GM12878 (cell line): ENCODE measurements around the gene LPIN3. TPM values are rescaled to one million over a fixed set of nuclear protein-coding genes. Genes with fewer than 3 reads are reported as not detected.

Experiments used
- ATAC-seq: fragments of 200-7000 bp; cut with Tn5 transposase; 3 replicates; pipeline ENCODE4 v1.9.1; 2020; ENCODE audit warnings: mild to moderate bottlenecking, moderate library complexity
- BruUV-seq: library from RNA; stranded (reverse); fragments of 400-500 nt; replicated peaks from 2 replicates; lab custom pipeline; 2021; lab: Mats Ljungman, UMichigan
- CTCF ChIA-PET: fragments of 300-600 bp; sonication (Branson Sonifier 250); formaldehyde crosslinking; extraction: SDS; loops from one replicate; lab custom pipeline; 2021; ENCODE audit warnings: inconsistent platforms; lab: Yijun Ruan, JAX
- POLR2A ChIA-PET: fragments of 350-600 bp; formaldehyde crosslinking; extraction: SDS; loops from one replicate; lab custom pipeline; 2021; ENCODE audit warnings: inconsistent platforms; lab: Charles Lee
- RAD21 ChIA-PET: fragments of 300-600 bp; sonication (Branson Sonifier 250); formaldehyde crosslinking; loops from one replicate; lab custom pipeline; 2023; ENCODE audit warnings: antibody characterized with exemption; ENCODE audit not compliant: unreplicated experiment; lab: Charles Lee
- SMC1A ChIA-PET: fragments of 300-600 bp; sonication (Branson Sonifier 250); formaldehyde crosslinking; loops from one replicate; lab custom pipeline; 2023; ENCODE audit not compliant: unreplicated experiment, uncharacterized antibody; lab: Charles Lee
- DNase-seq: peaks from one replicate; pipeline ENCODE4 v3.0.0-alpha.2; 2011; ENCODE audit warnings: low read depth, low spot score
- FAIRE-seq: peaks from 3 replicates; lab custom pipeline; 2011; peaks lifted over from hg19 to GRCh38; lab: Jason Lieb, UNC
- H2AFZ ChIP-seq: 2 replicates; pipeline ENCODE4 v1.6.0; 2011; ENCODE audit warnings: low read depth, low read length, control low read depth; ENCODE audit not compliant: control insufficient read depth
- H3K27ac ChIP-seq: 2 replicates; pipeline ENCODE4 v1.5.1; 2011; ENCODE audit warnings: control low read depth; ENCODE audit not compliant: control insufficient read depth, insufficient read depth
- H3K27me3 ChIP-seq, 2 experiments: replicated peaks in 1 of 2; 2 replicates each; pipeline versions ENCODE4 v1.6.0 to v1.6.1; 2011; ENCODE audit warnings: low read length in 1 of 2; ENCODE audit not compliant: control insufficient read depth in 2 of 2, insufficient read depth in 2 of 2
- H3K36me3 ChIP-seq, 2 experiments: 2 replicates each; pipeline ENCODE4 v1.5.1; 2011; ENCODE audit warnings: low read length in 1 of 2; ENCODE audit not compliant: control insufficient read depth in 2 of 2, insufficient read depth in 2 of 2
- H3K4me1 ChIP-seq: 2 replicates; pipeline ENCODE4 v1.6.1; 2011; ENCODE audit warnings: mild to moderate bottlenecking, low read length, moderate library complexity, mixed read lengths; ENCODE audit not compliant: control insufficient read depth, insufficient read depth
- H3K4me2 ChIP-seq: 2 replicates; pipeline ENCODE4 v1.6.0; 2011; ENCODE audit warnings: control low read depth; ENCODE audit not compliant: control insufficient read depth, insufficient read depth
- H3K4me3 ChIP-seq: fragments of 200-600 bp; sonication (generic); 2 replicates; pipeline ENCODE4 v1.5.1; 2016
- H3K79me2 ChIP-seq: 2 replicates; pipeline ENCODE4 v1.6.0; 2011; ENCODE audit warnings: low read length; ENCODE audit not compliant: control insufficient read depth, insufficient read depth
- H3K9ac ChIP-seq: 2 replicates; pipeline ENCODE4 v1.8.0; 2011; ENCODE audit warnings: low read length, control low read depth, mixed read lengths; ENCODE audit not compliant: control insufficient read depth, insufficient read depth
- H3K9me3 ChIP-seq: replicated peaks from 3 replicates; pipeline ENCODE4 v1.5.1; 2011; ENCODE audit warnings: mild to moderate bottlenecking, low read length; ENCODE audit not compliant: control insufficient read depth, insufficient read depth
- H4K20me1 ChIP-seq: 2 replicates; pipeline ENCODE4 v1.6.0; 2011; ENCODE audit not compliant: control insufficient read depth, insufficient read depth
- BHLHE40 ChIP-seq, 2 experiments: fragments of 450-650 bp in 1 of 2; IDR thresholded peaks; 2 replicates each; pipeline ENCODE4 v1.6.1; 2011 to 2017; ENCODE audit warnings: low read depth in 2 of 2, borderline replicate concordance in 1 of 2, improper control_type of control experiment in 1 of 2, low read length in 1 of 2, mild to moderate bottlenecking in 1 of 2
- BRCA1 ChIP-seq: IDR thresholded peaks from 2 replicates; pipeline ENCODE4 v1.6.1; 2011; ENCODE audit warnings: low read depth, low read length, improper control_type of control experiment
- CHD1 ChIP-seq: IDR thresholded peaks from 2 replicates; pipeline ENCODE4 v1.6.1; 2012; ENCODE audit warnings: low read depth, low read length, improper control_type of control experiment
- FOS ChIP-seq: IDR thresholded peaks from 3 replicates; pipeline ENCODE4 v1.6.1; 2011; ENCODE audit warnings: borderline replicate concordance; ENCODE audit not compliant: insufficient read length; ENCODE audit errors: extremely low read depth
- FOXK2 ChIP-seq: fragments of 450-650 bp; IDR thresholded peaks from 2 replicates; pipeline ENCODE4 v1.6.1; 2017; ENCODE audit warnings: mild to moderate bottlenecking, moderate library complexity
- HCFC1 ChIP-seq: fragments of 150-350 bp; IDR thresholded peaks from 2 replicates; pipeline ENCODE4 v1.6.1; 2014; ENCODE audit warnings: low read length
- HDAC6 ChIP-seq: fragments of 200-600 bp; sonication (generic); IDR thresholded peaks from one replicate; pipeline ENCODE4 v1.8.0; 2017; ENCODE audit warnings: antibody characterized with exemption; ENCODE audit not compliant: unreplicated experiment
- IRF4 ChIP-seq: IDR thresholded peaks from 2 replicates; pipeline ENCODE4 v1.6.1; 2011; ENCODE audit warnings: low read depth, low read length
- JUNB ChIP-seq: IDR thresholded peaks from 2 replicates; pipeline ENCODE4 v1.6.1; 2016; ENCODE audit warnings: antibody characterized with exemption, mild to moderate bottlenecking
- KAT2A ChIP-seq: conservative IDR thresholded peaks from 2 replicates; pipeline ENCODE4 v1.6.1; 2011; ENCODE audit warnings: low read depth, low read length; ENCODE audit not compliant: control insufficient read depth
- MXI1 ChIP-seq: fragments of 150-350 bp; IDR thresholded peaks from 2 replicates; pipeline ENCODE4 v1.6.1; 2011; ENCODE audit warnings: low read depth, mild to moderate bottlenecking, inconsistent platforms, low read length, improper control_type of control experiment
- RELA ChIP-seq: fragments of 450-650 bp; IDR thresholded peaks from 2 replicates; pipeline ENCODE4 v1.8.0; 2014; ENCODE audit warnings: borderline replicate concordance; ENCODE audit not compliant: partially characterized antibody
- SIX5 ChIP-seq: IDR thresholded peaks from 2 replicates; pipeline ENCODE4 v1.6.1; 2011; ENCODE audit warnings: mild to moderate bottlenecking, low read depth, low read length, moderate library complexity; ENCODE audit not compliant: severe bottlenecking
- SKIL ChIP-seq: fragments of 450-650 bp; IDR thresholded peaks from 2 replicates; pipeline ENCODE4 v1.6.1; 2017; ENCODE audit warnings: mild to moderate bottlenecking, low read depth, inconsistent platforms; ENCODE audit not compliant: poor library complexity, severe bottlenecking
- ZBED1 ChIP-seq: IDR thresholded peaks from 2 replicates; pipeline ENCODE4 v1.6.1; 2016; ENCODE audit warnings: borderline replicate concordance
- ZNF274 ChIP-seq: IDR thresholded peaks from one replicate; pipeline ENCODE4 v1.8.0; 2011; ENCODE audit not compliant: insufficient read length, insufficient read depth
- WGBS: methylation state at CpG from one replicate; pipeline ENCODE4 v1.1.6; 2016; ENCODE audit warnings: low lambda C conversion rate; ENCODE audit not compliant: insufficient replicate concordance, insufficient coverage; ENCODE audit errors: missing lambda C conversion rate; 5-methylcytosine and 5-hydroxymethylcytosine counted together
- in situ Hi-C: fragments of 300-500 bp; cut with MboI; formaldehyde crosslinking; loops from 9 replicates; pipeline ENCODE4 v1.14.3; 2018; ENCODE audit warnings: mixed read lengths
- intact Hi-C: fragments of 100-400 bp; cut with micrococcal nuclease; formaldehyde crosslinking; loops from one replicate; pipeline ENCODE4 v1.14.2; 2022; ENCODE audit not compliant: unreplicated experiment
- polyA plus RNA-seq, 11 experiments: library from polyadenylated mRNA; depleted of rRNA in 4 of 11; unstranded in 6 of 11; stranded (reverse) in 5 of 11; fragments of >200 nt; fragmentation: Nextera tagmentation in 4 of 11; fragmentation: Illumina TruSeq in 1 of 11; extraction: Ambion mirVana in 4 of 11; extraction: Trizol in 1 of 11; gene quantifications; 1 replicate in 1 of 11; 2 replicates in 10 of 11; pipeline versions ENCODE4 v1.2.1 to v1.2.3, GENCODE V29; 2011 to 2016; ENCODE audit warnings: inconsistent platforms in 2 of 11, missing spikeins in 2 of 11, low read depth in 1 of 11
- total RNA-seq, 4 experiments: library from RNA; depleted of rRNA in 3 of 4; stranded (reverse); fragments of >200 nt in 3 of 4; fragmentation: Illumina TruSeq in 1 of 4; extraction: Trizol in 1 of 4; gene quantifications; 2 replicates each; pipeline versions ENCODE4 v1.2.1 to v1.2.3, GENCODE V29; 2013 to 2021
- TF ChIP-seq, protein P1 (sequence below): fragments of 450-650 bp; IDR thresholded peaks from 2 replicates; pipeline ENCODE4 v1.6.1; 2014; ENCODE audit warnings: mild to moderate bottlenecking
- TF ChIP-seq, protein P2 (sequence below): IDR thresholded peaks from 2 replicates; pipeline ENCODE4 v1.6.1; 2011; ENCODE audit warnings: mild to moderate bottlenecking, low read depth, low read length, moderate library complexity; ENCODE audit not compliant: insufficient replicate concordance

LPIN3 gene
- total and polyA plus RNA-seq, 10 of the 15 experiments (the other 5 are each of a cell fraction or from before 2014, with no cell fraction given): 0.13 to 1.3 (median 0.51) TPM

DNA sequence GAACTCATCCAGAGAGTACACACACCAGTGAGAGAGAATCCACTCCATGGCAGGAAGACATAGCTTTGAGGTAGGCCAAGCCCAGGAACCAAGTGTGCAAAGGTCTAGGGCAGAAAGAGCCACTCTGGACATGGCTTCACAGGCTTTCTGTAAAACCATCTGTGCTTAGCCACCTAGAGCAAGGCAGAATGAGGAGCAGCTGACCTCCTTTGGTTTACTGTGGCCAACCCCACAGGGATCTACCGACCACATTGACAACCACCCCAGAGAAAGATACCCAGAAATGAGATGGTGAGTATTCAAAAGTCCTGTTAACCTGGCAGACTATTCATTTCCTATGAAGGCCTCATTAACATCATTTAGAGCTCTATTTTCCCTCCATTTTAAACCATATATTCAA, 33.6 kb upstream of the LPIN3 start:
- Histone ChIP-seq H3K9ac (no peak overlapping the region), H4K20me1 (no peaks in the 10 kb centered on the region), H3K79me2 (no peaks in the 10 kb centered on the region; the same call in 1 of the 2 replicates), H3K4me2 (peak overlapping the region; percentile 22; the same call in 1 of the 2 replicates), H2AFZ (no peak overlapping the region), H3K4me3 (no peak overlapping the region), H3K9me3 (no peaks in the 10 kb centered on the region), H3K27ac (no peak overlapping the region), H3K4me1 (peaks cover 30% of the 10 kb centered on the region), H3K27me3 (no peaks in the 10 kb centered on the region), H3K36me3 (no peaks in the 10 kb centered on the region)
- CTCF ChIA-PET: interaction anchor here (0.7 to 2.5 kb wide), 10 partner anchors 12 to 338 kb away, joined by 3 to 14 read pairs (median 3); partner anchors contain the start of gene LPIN3
- intact Hi-C loops: no loop called here
- POLR2A ChIA-PET: interaction anchor here (2.1 kb wide), 1 partner anchor 10 kb away, joined by 10 read pairs; the partner anchor contains the start of gene ZHX3
- BruUV-seq: no TSS peak
- in situ Hi-C loops: no loop called here
- RAD21 ChIA-PET: interaction anchor here (1.0 to 2.2 kb wide), 4 partner anchors 9 to 150 kb away, joined by 3 to 8 read pairs (median 5); no protein-coding TSS in a partner anchor
- TF ChIP-seq BRCA1 (no peak), SIX5 (no peak), SKIL (no peak), HCFC1 (no peak), JUNB (no peak), KAT2A (no peak), HDAC6 (no peak), BHLHE40 (IDR thresholded peaks at IDR 0.05; ENCODE audit: borderline replicate concordance in 1 of 2, low read depth in 2 of 2, low read length in 1 of 2) (no peak), ZBED1 (no peak), MXI1 (no peak), CHD1 (no peak), IRF4 (no peak), RELA (no peak), ZNF274 (no peak), FOS (no peak), FOXK2 (no peak)
- TF ChIP-seq, protein P1, sequence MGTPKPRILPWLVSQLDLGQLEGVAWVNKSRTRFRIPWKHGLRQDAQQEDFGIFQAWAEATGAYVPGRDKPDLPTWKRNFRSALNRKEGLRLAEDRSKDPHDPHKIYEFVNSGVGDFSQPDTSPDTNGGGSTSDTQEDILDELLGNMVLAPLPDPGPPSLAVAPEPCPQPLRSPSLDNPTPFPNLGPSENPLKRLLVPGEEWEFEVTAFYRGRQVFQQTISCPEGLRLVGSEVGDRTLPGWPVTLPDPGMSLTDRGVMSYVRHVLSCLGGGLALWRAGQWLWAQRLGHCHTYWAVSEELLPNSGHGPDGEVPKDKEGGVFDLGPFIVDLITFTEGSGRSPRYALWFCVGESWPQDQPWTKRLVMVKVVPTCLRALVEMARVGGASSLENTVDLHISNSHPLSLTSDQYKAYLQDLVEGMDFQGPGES: no peak
- TF ChIP-seq, protein P2, sequence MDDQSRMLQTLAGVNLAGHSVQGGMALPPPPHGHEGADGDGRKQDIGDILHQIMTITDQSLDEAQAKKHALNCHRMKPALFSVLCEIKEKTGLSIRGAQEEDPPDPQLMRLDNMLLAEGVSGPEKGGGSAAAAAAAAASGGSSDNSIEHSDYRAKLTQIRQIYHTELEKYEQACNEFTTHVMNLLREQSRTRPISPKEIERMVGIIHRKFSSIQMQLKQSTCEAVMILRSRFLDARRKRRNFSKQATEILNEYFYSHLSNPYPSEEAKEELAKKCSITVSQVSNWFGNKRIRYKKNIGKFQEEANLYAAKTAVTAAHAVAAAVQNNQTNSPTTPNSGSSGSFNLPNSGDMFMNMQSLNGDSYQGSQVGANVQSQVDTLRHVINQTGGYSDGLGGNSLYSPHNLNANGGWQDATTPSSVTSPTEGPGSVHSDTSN: no peak
- SMC1A ChIA-PET: interaction anchor here (1.0 to 3.0 kb wide), 12 partner anchors 9 to 172 kb away, joined by 3 to 16 read pairs (median 6); no protein-coding TSS in a partner anchor
- ATAC-seq (peak; percentile 58), FAIRE-seq (no peak), DNase-seq (no peak)
- 50% methylated on average over 1 of the region's 1 CpG for WGBS
